IgD-negative memory B cell (primary cell): ENCODE data around the gene LRRC7. TPM values are rescaled to one million over a fixed set of nuclear protein-coding genes. Genes with fewer than 3 reads are reported as not detected.
A peak's percentile ranks its signal among the peaks of the same experiment; 100 is the strongest.

Source experiments
- H3K27ac Mint-ChIP-seq, 3 donors: one replicate each; pipeline ENCODE4 v1.8.0; 2020 to 2022; ENCODE audit warnings: mild to moderate bottlenecking in 3 of 3, mixed read lengths in 3 of 3, moderate library complexity in 1 of 3
- H3K27me3 Mint-ChIP-seq: one replicate; pipeline ENCODE4 v1.8.0; 2021; ENCODE audit warnings: mixed read lengths
- H3K36me3 Mint-ChIP-seq: one replicate; pipeline ENCODE4 v1.8.0; 2020; ENCODE audit warnings: mild to moderate bottlenecking, mixed read lengths
- H3K4me1 Mint-ChIP-seq, 3 donors: one replicate each; pipeline ENCODE4 v1.8.0; 2020 to 2022; ENCODE audit warnings: mixed read lengths in 3 of 3, mild to moderate bottlenecking in 1 of 3
- H3K4me3 Mint-ChIP-seq, 4 donors: one replicate each; pipeline ENCODE4 v1.8.0; 2020 to 2022; ENCODE audit warnings: mild to moderate bottlenecking in 4 of 4, mixed read lengths in 4 of 4, moderate library complexity in 3 of 4
- H3K9me3 Mint-ChIP-seq, 3 donors: one replicate each; pipeline ENCODE4 v1.8.0; 2020 to 2021; ENCODE audit warnings: mixed read lengths in 3 of 3, mild to moderate bottlenecking in 1 of 3
- polyA plus RNA-seq: library from polyadenylated mRNA; unstranded; fragments of 300-500 nt; fragmentation: Illumina TruSeq; gene quantifications from one replicate; pipeline ENCODE4 v1.2.3, GENCODE V29; 2021

LRRC7 gene
- polyA plus RNA-seq = not detected

DNA sequence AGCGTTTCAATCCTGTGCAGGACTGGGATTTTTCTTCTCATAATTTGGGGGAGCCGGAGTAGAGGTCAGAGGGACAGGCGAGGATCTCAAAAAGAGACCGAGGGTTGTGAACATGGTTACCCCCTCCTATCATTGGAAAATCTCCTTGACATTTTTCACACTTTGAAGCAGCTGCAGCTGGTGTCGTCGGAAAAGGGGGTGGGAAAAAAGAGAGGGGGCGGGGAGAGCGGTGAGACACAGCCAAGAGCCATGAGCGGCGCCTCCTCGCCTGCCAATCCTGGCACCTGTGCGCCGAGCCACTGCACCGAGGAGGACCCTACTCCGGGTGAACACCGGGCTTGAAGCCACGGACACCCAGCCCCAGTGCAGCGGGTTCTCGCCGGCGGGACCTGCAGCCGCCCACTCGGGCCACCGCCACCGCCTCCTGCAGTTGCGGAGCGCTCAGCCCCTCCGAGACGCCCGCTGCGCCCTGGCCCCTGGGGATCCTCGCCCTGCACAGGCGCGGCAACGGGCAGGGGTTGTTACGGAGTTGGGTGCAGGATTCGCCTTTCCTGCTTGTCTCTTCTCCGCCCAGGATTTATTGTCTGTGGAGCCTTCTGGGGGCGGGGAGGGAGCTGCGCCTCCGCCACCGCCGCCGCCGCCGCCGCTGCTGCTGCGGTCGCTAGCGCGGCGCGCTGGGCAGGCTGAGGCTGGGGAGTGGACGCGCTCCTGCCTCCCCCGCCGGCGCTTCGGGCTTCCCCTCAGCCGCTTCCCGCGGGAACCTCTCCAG is at the start of gene LRRC7:
LRRC7 (plus strand) TSS at position 271 of the 769 bp plus-strand sequence. CDS start 718 bp downstream, outside the sequence.
- Mint-ChIP-seq H3K27ac (peak within 1 kb of the TSS in 1 of 3 donors; percentile 23), H3K4me1 (peaks cover 0 to 4% (median 3%) of the 10 kb centered on the region in 3 donors), H3K4me3 (peak within 1 kb of the TSS in 3 of 4 donors; percentile 48 to 73 (median 70)), H3K27me3 (peaks cover 28% of the 10 kb centered on the region), H3K36me3 (no peaks in the 10 kb centered on the region), H3K9me3 (peaks cover 0 to 2% (median 0%) of the 10 kb centered on the region in 3 donors)

GRCh38 chr1:69519006-69519405 is 48.7 kb upstream of the LRRC7 start:
- no peak overlapping the region for H3K4me3 Mint-ChIP-seq
- no peaks in the 10 kb centered on the region for H3K36me3 Mint-ChIP-seq
- no peak overlapping the region for H3K27ac Mint-ChIP-seq
- H3K9me3 Mint-ChIP-seq = peaks cover 0 to under 1% (median 0%) of the 10 kb centered on the region in 3 donors
- H3K27me3 Mint-ChIP-seq = no peaks in the 10 kb centered on the region
- H3K4me1 Mint-ChIP-seq = no peaks in the 10 kb centered on the region

DNA sequence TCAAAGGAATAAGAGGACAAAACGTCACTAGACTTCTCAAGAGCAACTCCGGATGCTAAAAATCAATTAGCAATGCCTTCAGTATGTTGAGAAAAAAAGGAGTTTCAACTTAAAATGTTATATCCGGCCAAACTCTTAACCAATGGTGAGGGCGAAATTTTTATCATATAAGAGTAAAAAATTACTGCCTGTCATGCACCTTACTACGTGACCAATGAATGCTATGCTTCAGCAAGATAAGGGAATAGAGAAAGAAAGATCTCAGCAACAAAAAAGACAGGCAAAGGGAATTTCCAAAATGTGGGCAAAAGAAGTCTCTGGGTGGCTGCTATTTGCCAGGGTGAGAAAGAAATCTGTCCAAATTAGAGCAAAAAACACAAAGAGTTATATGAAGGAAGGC is 47.4 kb upstream of the LRRC7 start:
- Mint-ChIP-seq H3K4me1 (no peaks in the 10 kb centered on the region), H3K4me3 (no peak overlapping the region), H3K27me3 (no peaks in the 10 kb centered on the region), H3K27ac (no peak overlapping the region), H3K36me3 (no peaks in the 10 kb centered on the region), H3K9me3 (peaks cover 0 to 4% (median under 1%) of the 10 kb centered on the region in 3 donors)

DNA sequence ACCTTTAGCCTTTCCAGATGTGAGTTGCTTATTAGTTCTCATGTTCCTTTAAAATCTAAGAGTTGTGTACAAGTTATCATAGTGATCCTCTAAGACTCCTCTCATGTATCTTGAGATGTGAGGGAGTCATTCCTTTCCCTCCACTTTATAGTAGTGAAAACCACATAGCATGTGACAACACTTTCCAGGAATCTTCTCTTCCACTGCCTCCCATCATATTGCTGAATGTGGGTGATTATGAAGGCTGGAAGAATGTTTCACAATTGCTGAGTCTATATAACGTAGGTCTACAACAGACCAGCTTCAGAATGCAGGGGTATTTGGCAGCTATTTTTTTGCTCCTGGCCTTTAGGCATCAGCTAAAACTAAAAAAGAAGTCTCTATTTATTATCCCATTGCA is 44.7 kb upstream of the LRRC7 start:
- peaks cover 0 to 8% (median 5%) of the 10 kb centered on the region in 3 donors for H3K9me3 Mint-ChIP-seq
- H3K4me1 Mint-ChIP-seq = no peaks in the 10 kb centered on the region
- no peaks in the 10 kb centered on the region for H3K36me3 Mint-ChIP-seq
- H3K4me3 Mint-ChIP-seq = no peak overlapping the region
- H3K27me3 Mint-ChIP-seq = no peaks in the 10 kb centered on the region
- H3K27ac Mint-ChIP-seq = no peak overlapping the region

GRCh38 chr1:69523461-69523860 is 44.3 kb upstream of the LRRC7 start:
- Mint-ChIP-seq H3K4me1 (no peaks in the 10 kb centered on the region), H3K4me3 (no peak overlapping the region), H3K36me3 (no peaks in the 10 kb centered on the region), H3K27me3 (no peaks in the 10 kb centered on the region), H3K27ac (no peak overlapping the region), H3K9me3 (peaks cover 0 to 8% (median 5%) of the 10 kb centered on the region in 3 donors)

- H3K36me3 Mint-ChIP-seq = no peaks in the 10 kb centered on the region
- no peak overlapping the region for H3K4me3 Mint-ChIP-seq
- no peaks in the 10 kb centered on the region for H3K27me3 Mint-ChIP-seq
- no peak overlapping the region for H3K27ac Mint-ChIP-seq
- no peaks in the 10 kb centered on the region for H3K4me1 Mint-ChIP-seq
- H3K9me3 Mint-ChIP-seq = peaks cover 0 to 8% (median 5%) of the 10 kb centered on the region in 3 donors
Observed at GRCh38 chr1:69524015-69524414, 43.7 kb upstream of the LRRC7 start.

GRCh38 chr1:69527273-69527672 is 40.4 kb upstream of the LRRC7 start:
- no peak overlapping the region for H3K4me3 Mint-ChIP-seq
- H3K36me3 Mint-ChIP-seq = no peaks in the 10 kb centered on the region
- peaks cover 0 to 8% (median 5%) of the 10 kb centered on the region in 3 donors for H3K9me3 Mint-ChIP-seq
- H3K27me3 Mint-ChIP-seq = no peaks in the 10 kb centered on the region
- no peak overlapping the region for H3K27ac Mint-ChIP-seq
- no peaks in the 10 kb centered on the region for H3K4me1 Mint-ChIP-seq

DNA sequence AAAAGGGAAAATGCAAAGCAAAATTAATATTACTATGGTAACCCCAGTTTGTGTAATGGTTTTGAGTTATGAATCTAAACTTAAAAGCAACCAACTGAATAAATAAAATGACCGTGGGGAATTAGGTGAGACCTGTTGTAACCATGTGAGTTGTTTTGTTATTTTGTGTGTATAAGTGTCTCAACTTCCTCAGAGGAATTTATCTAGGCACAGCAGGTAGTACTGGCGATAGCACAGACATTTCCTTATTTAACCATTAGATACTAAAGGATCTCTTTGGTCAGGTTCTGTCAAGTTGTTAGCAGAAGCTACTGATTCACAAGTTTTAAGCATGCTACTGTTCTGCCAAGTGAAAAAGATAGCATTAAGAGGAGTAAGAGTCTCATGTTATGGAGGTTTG is 39.3 kb upstream of the LRRC7 start:
- Mint-ChIP-seq H3K4me3 (no peak overlapping the region), H3K36me3 (no peaks in the 10 kb centered on the region), H3K9me3 (peaks cover 0 to 8% (median 5%) of the 10 kb centered on the region in 3 donors), H3K27me3 (no peaks in the 10 kb centered on the region), H3K4me1 (no peaks in the 10 kb centered on the region), H3K27ac (no peak overlapping the region)

DNA sequence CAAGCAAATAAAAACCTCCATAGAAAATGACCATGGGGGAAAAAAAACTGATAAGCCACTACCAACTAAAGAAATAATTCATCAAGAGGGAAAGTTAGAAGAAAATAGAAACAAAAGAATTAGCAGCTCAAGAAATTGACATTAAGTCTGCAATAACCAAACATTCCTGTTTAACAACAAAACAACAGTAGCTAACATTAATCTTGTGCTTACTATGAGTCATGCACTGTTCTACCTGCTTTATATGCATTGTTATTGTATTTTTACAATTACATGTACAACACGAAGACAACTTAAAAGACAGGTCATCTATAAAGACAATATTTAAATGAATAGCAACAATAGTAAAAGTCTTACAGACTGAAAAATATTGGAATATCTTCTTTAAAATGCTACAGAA is 34.4 kb upstream of the LRRC7 start:
- H3K27me3 Mint-ChIP-seq = no peaks in the 10 kb centered on the region
- H3K27ac Mint-ChIP-seq = no peak overlapping the region
- no peaks in the 10 kb centered on the region for H3K36me3 Mint-ChIP-seq
- H3K4me1 Mint-ChIP-seq = no peaks in the 10 kb centered on the region
- no peak overlapping the region for H3K4me3 Mint-ChIP-seq
- peaks cover 0 to 12% (median 0%) of the 10 kb centered on the region in 3 donors for H3K9me3 Mint-ChIP-seq

DNA sequence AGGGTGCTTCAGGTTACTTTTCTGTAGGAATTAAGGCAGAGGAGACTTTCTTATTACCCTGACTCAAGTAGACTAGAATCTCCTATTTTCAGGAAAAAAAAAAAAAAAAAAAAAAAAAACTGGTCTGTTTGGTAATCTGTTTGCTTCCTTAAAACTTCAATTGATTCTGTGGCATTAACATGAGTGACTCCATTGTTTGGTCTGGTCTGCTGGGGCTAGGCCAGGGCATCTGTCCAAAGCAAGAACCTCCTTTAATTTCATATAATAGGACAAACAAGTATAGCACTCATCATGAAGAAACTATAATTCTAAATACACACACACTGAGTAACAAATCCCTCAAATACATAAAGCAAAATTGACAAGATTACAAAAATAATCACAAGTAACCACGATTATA is 32.9 kb upstream of the LRRC7 start:
- no peaks in the 10 kb centered on the region for H3K4me1 Mint-ChIP-seq
- H3K27ac Mint-ChIP-seq = no peak overlapping the region
- H3K36me3 Mint-ChIP-seq = no peaks in the 10 kb centered on the region
- H3K4me3 Mint-ChIP-seq = no peak overlapping the region
- H3K9me3 Mint-ChIP-seq = peaks cover 0 to 14% (median 2%) of the 10 kb centered on the region in 3 donors
- H3K27me3 Mint-ChIP-seq = no peaks in the 10 kb centered on the region

- no peaks in the 10 kb centered on the region for H3K27me3 Mint-ChIP-seq
- H3K4me3 Mint-ChIP-seq = no peak overlapping the region
- no peak overlapping the region for H3K27ac Mint-ChIP-seq
- no peaks in the 10 kb centered on the region for H3K4me1 Mint-ChIP-seq
- H3K9me3 Mint-ChIP-seq = peaks cover 0 to 14% (median 2%) of the 10 kb centered on the region in 3 donors
- no peaks in the 10 kb centered on the region for H3K36me3 Mint-ChIP-seq
Observed at GRCh38 chr1:69535490-69535889, 32.2 kb upstream of the LRRC7 start.

DNA sequence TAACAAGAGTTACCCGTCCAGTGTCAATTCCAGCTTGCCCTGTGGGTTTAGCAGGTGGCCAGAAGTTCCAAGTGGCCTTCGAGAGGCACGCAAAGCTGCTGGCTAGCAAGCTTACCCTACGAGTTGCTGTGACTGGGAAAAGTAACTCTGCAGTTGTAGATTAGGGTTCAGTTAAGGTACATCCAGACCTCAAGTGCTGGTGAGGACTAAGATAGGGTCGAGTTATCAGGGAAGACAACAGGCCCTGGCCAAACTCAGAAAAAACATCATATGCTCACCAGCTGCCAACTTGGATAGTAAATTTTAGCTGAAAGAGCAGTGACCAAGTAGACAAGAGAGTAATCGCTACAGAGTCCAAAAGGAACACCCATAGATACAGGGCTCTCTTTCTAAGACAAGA is 27.7 kb upstream of the LRRC7 start:
- H3K36me3 Mint-ChIP-seq = no peaks in the 10 kb centered on the region
- peaks cover 0 to 11% (median 5%) of the 10 kb centered on the region in 3 donors for H3K9me3 Mint-ChIP-seq
- no peaks in the 10 kb centered on the region for H3K27me3 Mint-ChIP-seq
- H3K27ac Mint-ChIP-seq = no peak overlapping the region
- no peaks in the 10 kb centered on the region for H3K4me1 Mint-ChIP-seq
- no peak overlapping the region for H3K4me3 Mint-ChIP-seq

DNA sequence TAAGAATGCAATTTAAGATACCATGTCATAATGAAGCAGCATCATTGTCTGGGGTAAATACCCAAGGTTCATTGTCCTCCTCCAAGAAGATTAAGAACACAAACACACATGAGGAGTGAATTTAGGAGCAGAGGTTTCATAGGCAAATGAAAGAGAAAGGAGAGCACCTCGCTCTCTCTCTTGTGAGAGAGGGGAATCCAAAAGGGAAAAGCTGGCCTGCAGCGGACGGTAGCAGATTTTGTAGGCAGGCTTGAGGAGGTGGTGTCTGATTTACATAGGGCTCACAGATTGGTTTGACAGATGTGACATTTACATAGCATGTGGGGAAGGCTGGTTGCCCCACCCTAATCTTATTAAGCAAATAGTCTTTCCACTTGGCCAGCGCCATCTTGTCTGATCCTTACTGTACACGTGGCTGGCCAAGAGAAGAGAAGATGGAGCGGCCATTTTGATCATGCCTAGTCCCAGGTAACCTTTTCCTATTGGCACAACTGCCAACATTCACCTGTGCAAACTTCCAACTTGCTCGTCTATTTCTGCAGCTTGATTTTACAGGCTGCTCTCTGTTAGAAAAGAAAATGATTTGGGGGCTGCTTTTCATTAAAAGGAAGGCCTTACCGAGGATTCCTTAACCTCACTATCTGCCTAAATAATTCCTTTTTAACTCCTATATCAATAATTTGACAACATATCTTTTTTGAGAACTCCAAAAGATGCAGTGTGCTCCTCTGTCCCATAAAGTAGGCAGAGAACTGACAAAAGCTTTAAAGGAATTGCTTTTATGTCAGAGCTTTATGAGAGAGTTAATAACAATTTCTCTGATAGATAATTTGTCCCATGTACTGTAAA is 16.0 kb upstream of the LRRC7 start:
- Mint-ChIP-seq H3K36me3 (no peaks in the 10 kb centered on the region), H3K27ac (no peak overlapping the region), H3K4me3 (no peak overlapping the region), H3K9me3 (peaks cover 0 to 3% (median 2%) of the 10 kb centered on the region in 3 donors), H3K4me1 (no peaks in the 10 kb centered on the region), H3K27me3 (no peaks in the 10 kb centered on the region)

DNA sequence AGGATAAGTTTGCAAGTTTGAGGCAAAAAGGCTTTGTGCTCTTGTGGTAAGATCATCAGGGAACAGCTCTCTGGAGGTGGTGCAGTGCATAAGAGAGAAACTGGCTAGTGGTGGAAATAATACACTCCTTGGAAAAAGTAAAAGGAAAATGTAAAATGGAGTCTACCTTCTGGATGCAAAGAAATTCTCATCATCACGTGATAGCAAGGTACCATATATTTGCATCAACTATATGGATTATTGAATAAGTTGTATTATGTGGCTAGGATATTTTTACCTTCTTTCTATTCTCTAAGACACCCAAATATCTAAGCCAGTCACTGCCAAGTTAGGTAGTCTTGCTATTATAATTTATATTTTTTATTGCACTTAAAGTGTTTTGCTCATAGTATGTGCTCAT is 14.0 kb upstream of the LRRC7 start:
- H3K4me3 Mint-ChIP-seq = no peak overlapping the region
- H3K27ac Mint-ChIP-seq = no peak overlapping the region
- no peaks in the 10 kb centered on the region for H3K4me1 Mint-ChIP-seq
- no peaks in the 10 kb centered on the region for H3K36me3 Mint-ChIP-seq
- H3K9me3 Mint-ChIP-seq = peaks cover 0 to 6% (median 4%) of the 10 kb centered on the region in 3 donors
- H3K27me3 Mint-ChIP-seq = no peaks in the 10 kb centered on the region

DNA sequence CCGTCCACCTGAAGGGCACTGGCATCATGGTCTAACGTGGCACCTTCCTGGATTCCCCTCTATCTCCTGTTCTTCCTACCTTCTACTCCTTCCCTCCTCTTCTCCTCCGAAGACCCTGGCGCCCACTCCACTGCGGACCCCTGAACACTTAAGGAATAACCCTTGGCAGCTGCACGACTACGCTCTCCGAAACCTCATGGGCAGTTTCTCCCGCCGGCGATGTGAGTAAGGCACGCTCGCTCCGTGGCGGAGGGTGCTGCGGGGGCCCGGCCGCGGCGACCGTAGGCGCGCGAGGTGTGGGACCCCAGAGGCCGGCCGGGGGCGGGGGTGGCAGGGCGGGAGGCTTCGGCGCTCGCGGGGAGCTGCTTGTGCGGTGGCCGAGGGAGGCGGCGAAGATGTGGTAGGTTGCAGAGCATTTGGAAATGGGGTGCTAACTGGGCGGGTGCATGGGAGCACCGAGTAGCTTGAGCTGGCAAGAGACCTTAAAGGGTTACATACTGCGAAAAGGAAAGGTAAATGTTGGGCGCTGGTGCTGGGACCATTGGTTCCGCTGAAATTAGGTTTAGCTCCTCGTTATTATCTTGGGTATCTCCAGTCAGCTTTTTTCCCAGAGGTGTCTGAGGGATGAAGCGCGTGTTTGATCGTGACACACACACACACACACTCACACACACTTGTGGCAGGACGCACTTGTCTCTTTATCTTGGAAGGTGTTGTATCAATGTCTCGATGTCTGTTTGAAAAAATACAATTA is 876 bp downstream of the LRRC7 start:
- H3K4me1 Mint-ChIP-seq = peaks cover 0 to 4% (median 3%) of the 10 kb centered on the region in 3 donors
- H3K27ac Mint-ChIP-seq = no peak overlapping the region
- H3K9me3 Mint-ChIP-seq = peaks cover 0 to 2% (median 0%) of the 10 kb centered on the region in 3 donors
- H3K36me3 Mint-ChIP-seq = no peaks in the 10 kb centered on the region
- H3K4me3 Mint-ChIP-seq = peak overlapping the region in 3 of 4 donors; percentile 35 to 73 (median 48)
- peaks cover 28% of the 10 kb centered on the region for H3K27me3 Mint-ChIP-seq
